ENCODE results near the gene AHCYL1.
A peak's percentile ranks its signal among the peaks of the same experiment; 100 is the strongest.

Gene AHCYL1

GRCh38 chr1:110064576-110065337, 80.2 kb downstream of the AHCYL1 start:
- no peak for DNase-seq

- no peak for DNase-seq
Measured at GRCh38 chr1:110065841-110066240, 81.3 kb downstream of the AHCYL1 start.

- DNase-seq, result no peak
Measured at GRCh38 chr1:110067479-110067892, 82.9 kb downstream of the AHCYL1 start.

GRCh38 chr1:110067893-110068645, 83.5 kb downstream of the AHCYL1 start:
- DNase-seq, result no peak

GRCh38 chr1:110068646-110069403, 84.3 kb downstream of the AHCYL1 start:
- DNase-seq, result no peak

DNA sequence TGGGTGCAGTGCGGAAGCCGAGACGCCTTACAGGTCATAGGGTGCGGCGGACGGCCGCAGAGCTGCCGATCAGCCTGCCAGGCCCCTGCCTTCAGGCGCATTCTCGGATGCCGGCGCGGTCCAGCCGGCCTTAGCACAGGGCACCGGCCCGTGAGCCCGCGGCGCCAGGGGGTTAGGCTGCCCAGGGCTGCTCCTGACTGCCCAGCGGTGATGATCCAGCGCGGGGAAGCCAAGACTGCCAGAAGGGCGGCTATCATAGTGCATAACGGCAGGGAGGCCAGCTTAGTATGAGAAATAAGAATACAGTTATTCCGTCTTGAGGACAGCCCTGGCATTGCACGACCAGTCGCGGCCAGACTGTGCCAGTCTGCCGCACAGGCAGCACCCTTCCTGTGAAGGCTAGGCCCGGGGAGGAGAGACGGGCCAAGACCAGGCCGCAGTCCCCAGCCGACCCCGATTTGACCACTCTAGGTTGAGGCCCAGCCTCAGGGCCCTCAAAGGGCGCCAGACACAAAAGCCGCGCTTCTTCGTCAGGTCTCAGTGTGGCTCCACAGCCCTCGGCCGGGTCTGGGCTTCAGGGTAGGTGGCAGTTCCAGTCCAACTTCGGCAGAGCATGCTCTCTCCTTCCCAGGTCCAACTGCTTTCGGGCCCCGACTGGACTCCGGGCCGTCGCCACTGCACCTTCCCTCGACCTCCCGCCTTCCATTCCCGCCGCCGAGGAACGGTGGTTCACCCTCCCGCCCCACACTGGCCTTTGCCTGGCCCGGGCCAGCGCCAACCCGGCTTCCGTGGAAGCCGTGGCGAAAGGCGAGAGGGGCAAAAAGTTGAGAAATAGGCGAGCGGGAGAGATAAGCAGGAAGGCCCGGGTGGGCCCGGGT, 85.1 kb downstream of the AHCYL1 start:
- DNase-seq, result no peak

GRCh38 chr1:110070282-110070669, 85.7 kb downstream of the AHCYL1 start:
- DNase-seq, result no peak

DNA sequence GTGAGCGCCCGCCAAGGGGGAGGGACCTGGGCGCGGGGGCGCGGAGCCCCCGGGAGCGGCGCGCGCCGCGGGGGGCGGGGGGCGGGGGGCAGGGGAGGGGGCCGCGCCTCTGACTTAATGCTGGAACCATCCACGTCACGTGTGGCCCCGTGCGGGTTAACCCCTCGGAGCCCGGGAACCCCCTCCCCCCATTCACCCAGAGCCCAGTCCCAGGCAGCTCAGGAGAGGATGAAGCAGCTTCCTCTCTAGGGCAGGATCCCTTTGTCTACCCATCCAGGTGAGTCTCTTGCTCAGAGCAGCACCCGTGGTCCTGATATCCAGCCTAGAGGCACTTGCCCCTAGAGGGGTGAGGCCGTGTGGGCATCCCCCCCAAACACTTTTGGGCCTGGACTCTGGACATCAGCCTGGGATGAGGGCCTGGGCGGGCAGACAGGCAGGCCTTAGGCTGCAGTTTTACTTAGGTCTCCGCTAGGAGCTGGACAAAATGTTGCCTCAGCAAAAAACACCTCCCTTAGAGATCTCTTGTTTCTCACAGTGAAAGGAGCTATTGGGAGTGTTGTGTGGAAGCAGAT, 86.2 kb downstream of the AHCYL1 start, which contains the start of gene ALX3:
ALX3 (minus strand) TSS at position 2 of the 572 bp plus-strand sequence. CDS start 60 bp downstream, outside the sequence.
- peak; percentile 64 for DNase-seq
